H9 (cell line): Measurements from ENCODE around the gene CDH4. TPM values are rescaled to one million over a fixed set of nuclear protein-coding genes. Genes with fewer than 3 reads are reported as not detected.

Experiments used
- DNase-seq: peaks from one replicate; pipeline ENCODE4 v3.0.0-alpha.2; 2017
- H2AFZ ChIP-seq: one replicate; pipeline ENCODE4 v1.6.1; 2013; ENCODE audit warnings: mild to moderate bottlenecking, low read length, control low read depth, moderate library complexity
- H2AK5ac ChIP-seq: 2 replicates; pipeline ENCODE4 v1.6.1; 2013; ENCODE audit warnings: low read length, control low read depth, mixed read lengths; ENCODE audit not compliant: insufficient read length
- H2BK120ac ChIP-seq: one replicate; pipeline ENCODE4 v1.6.1; 2013; ENCODE audit warnings: low read depth, mild to moderate bottlenecking, low read length, control low read depth, inconsistent platforms; ENCODE audit not compliant: poor library complexity, severe bottlenecking
- H2BK12ac ChIP-seq: 2 replicates; pipeline ENCODE4 v1.6.1; 2013; ENCODE audit warnings: low read length, control low read depth, mixed read lengths, low read depth; ENCODE audit not compliant: insufficient read length
- H2BK15ac ChIP-seq: 2 replicates; pipeline ENCODE4 v1.6.1; 2013; ENCODE audit warnings: low read depth, low read length, control low read depth
- H2BK20ac ChIP-seq: one replicate; pipeline ENCODE4 v1.6.1; 2013; ENCODE audit warnings: low read depth, mild to moderate bottlenecking, low read length, control low read depth, inconsistent platforms; ENCODE audit not compliant: poor library complexity, severe bottlenecking
- H2BK5ac ChIP-seq: 2 replicates; pipeline ENCODE4 v1.6.1; 2013; ENCODE audit warnings: low read length, control low read depth, mixed read lengths; ENCODE audit not compliant: insufficient read length
- H3K14ac ChIP-seq: 2 replicates; pipeline ENCODE4 v1.6.1; 2013; ENCODE audit warnings: low read length, control low read depth; ENCODE audit not compliant: insufficient read depth
- H3K18ac ChIP-seq: 2 replicates; pipeline ENCODE4 v1.6.1; 2013; ENCODE audit warnings: low read depth, mild to moderate bottlenecking, mixed read lengths, low read length, control low read depth; ENCODE audit not compliant: insufficient read length
- H3K23ac ChIP-seq: 2 replicates; pipeline ENCODE4 v1.6.1; 2013; ENCODE audit warnings: low read length, control low read depth, mixed read lengths, low read depth; ENCODE audit not compliant: insufficient read length
- H3K23me2 ChIP-seq: 2 replicates; pipeline ENCODE4 v1.6.1; 2013; ENCODE audit warnings: low read depth, mild to moderate bottlenecking, mixed read lengths, low read length, control low read depth; ENCODE audit not compliant: insufficient read length, poor library complexity, severe bottlenecking
- H3K27ac ChIP-seq: 2 replicates; pipeline ENCODE4 v1.5.1; 2013; ENCODE audit warnings: low read length, control low read depth, mixed read lengths, low read depth; ENCODE audit not compliant: insufficient read length
- H3K27me3 ChIP-seq: 2 replicates; pipeline ENCODE4 v1.6.1; 2013; ENCODE audit warnings: low read length, control low read depth, inconsistent platforms; ENCODE audit not compliant: insufficient read depth
- H3K4ac ChIP-seq: 2 replicates; pipeline ENCODE4 v1.6.1; 2013; ENCODE audit warnings: low read depth, mild to moderate bottlenecking, control low read depth, inconsistent platforms, low read length, moderate library complexity
- H3K4me1 ChIP-seq: 2 replicates; pipeline ENCODE4 v1.6.1; 2013; ENCODE audit warnings: low read length, control low read depth, inconsistent platforms; ENCODE audit not compliant: insufficient read depth
- H3K4me2 ChIP-seq: 2 replicates; pipeline ENCODE4 v1.6.1; 2013; ENCODE audit warnings: low read length, control low read depth, mixed read lengths; ENCODE audit not compliant: insufficient read length, insufficient read depth
- H3K56ac ChIP-seq: 2 replicates; pipeline ENCODE4 v1.6.1; 2013; ENCODE audit warnings: low read depth, mild to moderate bottlenecking, mixed read lengths, low read length, control low read depth; ENCODE audit not compliant: insufficient read length
- H3K79me1 ChIP-seq: 2 replicates; pipeline ENCODE4 v1.6.1; 2013; ENCODE audit warnings: low read depth, mild to moderate bottlenecking, moderate library complexity, low read length, control low read depth, inconsistent platforms; ENCODE audit not compliant: insufficient read depth, poor library complexity, severe bottlenecking
- H3K79me2 ChIP-seq: 2 replicates; pipeline ENCODE4 v1.6.1; 2013; ENCODE audit warnings: low read length, control low read depth, inconsistent platforms; ENCODE audit not compliant: insufficient read depth
- H3K9ac ChIP-seq: 2 replicates; pipeline ENCODE4 v1.6.1; 2013; ENCODE audit warnings: low read length, control low read depth, mixed read lengths; ENCODE audit not compliant: insufficient read length; ENCODE audit errors: extremely low read depth
- H3K9me3 ChIP-seq: one replicate; pipeline ENCODE4 v1.6.1; 2013; ENCODE audit warnings: low read depth, low read length, inconsistent platforms; ENCODE audit not compliant: control insufficient read depth
- H3T11ph ChIP-seq: one replicate; pipeline ENCODE4 v1.6.1; 2013; ENCODE audit warnings: mild to moderate bottlenecking, low read length, control low read depth, inconsistent platforms
- H4K20me1 ChIP-seq: one replicate; pipeline ENCODE4 v1.6.1; 2013; ENCODE audit not compliant: control insufficient read depth, insufficient read length, insufficient read depth
- H4K5ac ChIP-seq: 2 replicates; pipeline ENCODE4 v1.6.1; 2013; ENCODE audit warnings: low read depth, mild to moderate bottlenecking, mixed read lengths, low read length, control low read depth; ENCODE audit not compliant: insufficient read length
- H4K8ac ChIP-seq: replicated peaks from 2 replicates; pipeline ENCODE4 v1.6.1; 2013; ENCODE audit warnings: low read length, control low read depth, mixed read lengths, low read depth; ENCODE audit not compliant: insufficient read length
- H4K91ac ChIP-seq: 2 replicates; pipeline ENCODE4 v1.6.1; 2013; ENCODE audit warnings: low read depth, mild to moderate bottlenecking, moderate library complexity, mixed read lengths, low read length, control low read depth; ENCODE audit not compliant: insufficient read length
- H3K27ac Mint-ChIP-seq, 3 experiments: 2 replicates in 2 of 3; 3 replicates in 1 of 3; pipeline ENCODE4 v1.8.0; 2020 to 2021; ENCODE audit warnings: mixed read lengths in 3 of 3, mild to moderate bottlenecking in 1 of 3, moderate library complexity in 1 of 3
- H3K27me3 Mint-ChIP-seq: 2 replicates; pipeline ENCODE4 v1.8.0; 2021; ENCODE audit warnings: low read depth, mild to moderate bottlenecking, moderate library complexity, mixed read lengths
- H3K36me3 Mint-ChIP-seq, 3 experiments: 2 replicates in 2 of 3; 3 replicates in 1 of 3; pipeline ENCODE4 v1.8.0; 2020 to 2021; ENCODE audit warnings: low read depth in 3 of 3, mixed read lengths in 3 of 3; ENCODE audit not compliant: insufficient read depth in 1 of 3
- H3K4me1 Mint-ChIP-seq, 2 experiments: 2 replicates each; pipeline ENCODE4 v1.8.0; 2020; ENCODE audit warnings: mixed read lengths in 2 of 2
- H3K4me3 Mint-ChIP-seq, 2 experiments: 2 replicates in 1 of 2; 3 replicates in 1 of 2; pipeline ENCODE4 v1.8.0; 2020 to 2021; ENCODE audit warnings: mild to moderate bottlenecking in 2 of 2, mixed read lengths in 2 of 2, moderate library complexity in 1 of 2
- H3K9me3 Mint-ChIP-seq, 2 experiments: 2 replicates in 1 of 2; 3 replicates in 1 of 2; pipeline ENCODE4 v1.8.0; 2020; ENCODE audit warnings: mild to moderate bottlenecking in 2 of 2, mixed read lengths in 2 of 2, moderate library complexity in 1 of 2
- CTCF ChIP-seq: fragments of 200-600 bp; sonication (generic); conservative IDR thresholded peaks from 3 replicates; pipeline ENCODE4 v1.8.0; 2021; ENCODE audit warnings: antibody characterized with exemption, mild to moderate bottlenecking
- WGBS: extraction: QIAGEN DNeasy Blood & Tissue Kit; methylation state at CpG from one replicate; pipeline ENCODE4 v1.1.7; 2013; ENCODE audit warnings: missing lambda C conversion rate, low lambda C conversion rate, mixed read lengths; ENCODE audit not compliant: insufficient read length; ENCODE audit errors: extremely low coverage; 5-methylcytosine and 5-hydroxymethylcytosine counted together
- total RNA-seq: library from RNA; stranded (reverse); gene quantifications from 2 replicates; pipeline ENCODE4 v1.2.1, GENCODE V29; 2021

Gene CDH4
- total RNA-seq, 1 experiment from 2014 or later, result 3.0 TPM

- Histone ChIP-seq H3K79me1 (no peaks in the 10 kb centered on the region), H3K79me2 (no peaks in the 10 kb centered on the region), H2BK15ac (no peak overlapping the region), H3K9ac (no peak overlapping the region), H2BK20ac (no peak overlapping the region), H3K23me2 (no peaks in the 10 kb centered on the region), H3K27me3 (no peaks in the 10 kb centered on the region), H4K5ac (no peak overlapping the region), H4K91ac (no peak overlapping the region), H3K4me1 (no peaks in the 10 kb centered on the region), H3K27ac (no peak overlapping the region), H2BK5ac (no peak overlapping the region), H2BK12ac (no peak overlapping the region), H3K4me2 (no peak overlapping the region), H3K9me3 (no peaks in the 10 kb centered on the region), H3K18ac (no peak overlapping the region), H4K8ac (no peak overlapping the region), H2AFZ (no peak overlapping the region), H3K23ac (no peak overlapping the region), H3T11ph (no peak overlapping the region), H2AK5ac (no peak overlapping the region), H3K4ac (no peak overlapping the region), H4K20me1 (no peaks in the 10 kb centered on the region), H3K14ac (no peak overlapping the region), H2BK120ac (no peak overlapping the region), H3K56ac (no peak overlapping the region)
- TF ChIP-seq CTCF, result no peak
- no peak for DNase-seq
- H3K36me3 Mint-ChIP-seq, result no peaks in the 10 kb centered on the region
- no CpG with 5 or more reads among the region's 12 CpGs for WGBS
- no peaks in the 10 kb centered on the region; a peak in 1 of 5 replicates for H3K9me3 Mint-ChIP-seq
- H3K4me3 Mint-ChIP-seq, result no peak overlapping the region
- H3K27me3 Mint-ChIP-seq, result peaks cover 26% of the 10 kb centered on the region
- H3K4me1 Mint-ChIP-seq, result peaks cover 5 to 18% of the 10 kb centered on the region in 2 experiments
- no peak overlapping the region for H3K27ac Mint-ChIP-seq
Measured at GRCh38 chr20:61815678-61816077, 563.6 kb downstream of the CDH4 start.
